Measurements from ENCODE around the gene KLRC2.
"Not testable (repeated sequence)": the region's sequence is repeated elsewhere in the genome, so short reads cannot be mapped to it uniquely, and the experiment has no call there.

KLRC2 gene

GRCh38 chr12:10435816-10436215 is at the start of gene KLRC2:
TSS of gene KLRC2 (minus strand) at chr12:10436010. CDS start at chr12:10435986, 24 bp downstream.
- not testable (repeated sequence) for TF ChIP-seq MAX (IDR thresholded peaks at IDR 0.05); USF1 (IDR thresholded peaks at IDR 0.05); FOXM1 (IDR thresholded peaks at IDR 0.05; ENCODE audit: borderline replicate concordance, low read depth)

- TF ChIP-seq NFIC (IDR thresholded peaks at IDR 0.05) (no peak), TEAD4 (IDR thresholded peaks at IDR 0.05) (no peak), TAF1 (IDR thresholded peaks at IDR 0.05; ENCODE audit: low read depth) (no peak), TCF12 (IDR thresholded peaks at IDR 0.05; ENCODE audit: low read depth) (no peak)
Measured at GRCh38 chr12:10469701-10470100, 33.9 kb upstream of the KLRC2 start.

GRCh38 chr12:10466311-10466710 is 30.5 kb upstream of the KLRC2 start:
- no peak for TF ChIP-seq TAF1 (IDR thresholded peaks at IDR 0.05; ENCODE audit: low read depth)
- TF ChIP-seq EP300 (IDR thresholded peaks at IDR 0.05; ENCODE audit: borderline replicate concordance) = no peak
- no peak for TF ChIP-seq ZBTB7A (IDR thresholded peaks at IDR 0.05; ENCODE audit: low read depth)
- no peak for TF ChIP-seq CREB1 (IDR thresholded peaks at IDR 0.05; ENCODE audit: low read depth)
- TF ChIP-seq FOXM1 (IDR thresholded peaks at IDR 0.05; ENCODE audit: borderline replicate concordance, low read depth) = no peak
- TF ChIP-seq RAD21 (IDR thresholded peaks at IDR 0.05; ENCODE audit: low read depth) = no peak
- no peak for TF ChIP-seq YY1 (IDR thresholded peaks at IDR 0.05; ENCODE audit: low read depth)
- no peak for TF ChIP-seq TEAD4 (IDR thresholded peaks at IDR 0.05)
- no peak for TF ChIP-seq REST (IDR thresholded peaks at IDR 0.05; ENCODE audit: low read depth)
- no peak for TF ChIP-seq EGR1 (IDR thresholded peaks at IDR 0.05)

GRCh38 chr12:10457760-10458159 is 21.9 kb upstream of the KLRC2 start:
- TF ChIP-seq TAF1 (IDR thresholded peaks at IDR 0.05; ENCODE audit: low read depth) (no peak), USF1 (IDR thresholded peaks at IDR 0.05) (no peak), RAD21 (IDR thresholded peaks at IDR 0.05; ENCODE audit: low read depth) (no peak), ZBTB7A (IDR thresholded peaks at IDR 0.05; ENCODE audit: low read depth) (no peak), TEAD4 (IDR thresholded peaks at IDR 0.05) (no peak), CREB1 (IDR thresholded peaks at IDR 0.05; ENCODE audit: low read depth) (no peak), CEBPB (IDR thresholded peaks at IDR 0.05) (no peak), TCF12 (IDR thresholded peaks at IDR 0.05; ENCODE audit: low read depth) (no peak), REST (IDR thresholded peaks at IDR 0.05; ENCODE audit: low read depth) (no peak), MAX (IDR thresholded peaks at IDR 0.05) (no peak), YY1 (IDR thresholded peaks at IDR 0.05; ENCODE audit: low read depth) (no peak), EP300 (IDR thresholded peaks at IDR 0.05; ENCODE audit: borderline replicate concordance) (no peak), EGR1 (IDR thresholded peaks at IDR 0.05) (no peak), NFIC (IDR thresholded peaks at IDR 0.05) (no peak)

- no peak for TF ChIP-seq MAX (IDR thresholded peaks at IDR 0.05)
- TF ChIP-seq NFIC (IDR thresholded peaks at IDR 0.05) = no peak
- no peak for TF ChIP-seq EP300 (IDR thresholded peaks at IDR 0.05; ENCODE audit: borderline replicate concordance)
- TF ChIP-seq CEBPB (IDR thresholded peaks at IDR 0.05) = no peak
- TF ChIP-seq TAF1 (IDR thresholded peaks at IDR 0.05; ENCODE audit: low read depth) = no peak
- TF ChIP-seq ZBTB7A (IDR thresholded peaks at IDR 0.05; ENCODE audit: low read depth) = no peak
- TF ChIP-seq REST (IDR thresholded peaks at IDR 0.05; ENCODE audit: low read depth) = no peak
- TF ChIP-seq EGR1 (IDR thresholded peaks at IDR 0.05) = no peak
- no peak for TF ChIP-seq TEAD4 (IDR thresholded peaks at IDR 0.05)
- no peak for TF ChIP-seq CREB1 (IDR thresholded peaks at IDR 0.05; ENCODE audit: low read depth)
- TF ChIP-seq FOXM1 (IDR thresholded peaks at IDR 0.05; ENCODE audit: borderline replicate concordance, low read depth) = no peak
- TF ChIP-seq TCF12 (IDR thresholded peaks at IDR 0.05; ENCODE audit: low read depth) = no peak
- TF ChIP-seq USF1 (IDR thresholded peaks at IDR 0.05) = no peak
- no peak for TF ChIP-seq YY1 (IDR thresholded peaks at IDR 0.05; ENCODE audit: low read depth)
- TF ChIP-seq RAD21 (IDR thresholded peaks at IDR 0.05; ENCODE audit: low read depth) = no peak
Measured at GRCh38 chr12:10456856-10457255, 21.0 kb upstream of the KLRC2 start.

Data from Ishikawa (cell line).